ENCODE measurements around the gene SLC35F3. TPM values are rescaled to one million over a fixed set of nuclear protein-coding genes. Genes with fewer than 3 reads are reported as not detected.

The SLC35F3 gene
- total RNA-seq, 1 donor from 2014 or later: 0.52 TPM

GRCh38 chr1:233938476-233938875, 34.0 kb downstream of the SLC35F3 start:
- Histone ChIP-seq H3K4me1 (ENCODE audit: control insufficient read depth in 3 of 3, insufficient read depth in 3 of 3, low read length in 3 of 3) (no peaks in the 10 kb centered on the region), H3K4me3 (ENCODE audit: low read length in 3 of 3) (no peak overlapping the region), H3K27me3 (ENCODE audit: control insufficient read depth in 3 of 3, insufficient read depth in 3 of 3, low read length in 3 of 3) (no peaks in the 10 kb centered on the region), H3K27ac (ENCODE audit: low read depth, low read length) (no peak overlapping the region), H3K9ac (ENCODE audit: low read depth in 1 of 3, low read length in 3 of 3) (no peak overlapping the region), H3K9me3 (ENCODE audit: control insufficient read depth in 3 of 3, low read length in 3 of 3) (no peaks in the 10 kb centered on the region), H3K36me3 (ENCODE audit: control insufficient read depth in 3 of 3, insufficient read depth in 3 of 3, low read length in 3 of 3) (no peaks in the 10 kb centered on the region)

GRCh38 chr1:233939451-233939850, 35.0 kb downstream of the SLC35F3 start:
- H3K4me1 ChIP-seq (ENCODE audit: control insufficient read depth in 3 of 3, insufficient read depth in 3 of 3, low read length in 3 of 3): no peaks in the 10 kb centered on the region
- no peak overlapping the region for H3K27ac ChIP-seq (ENCODE audit: low read depth, low read length)
- no peaks in the 10 kb centered on the region for H3K27me3 ChIP-seq (ENCODE audit: control insufficient read depth in 3 of 3, insufficient read depth in 3 of 3, low read length in 3 of 3)
- no peak overlapping the region for H3K9ac ChIP-seq (ENCODE audit: low read depth in 1 of 3, low read length in 3 of 3)
- no peak overlapping the region for H3K4me3 ChIP-seq (ENCODE audit: low read length in 3 of 3)
- no peaks in the 10 kb centered on the region for H3K36me3 ChIP-seq (ENCODE audit: control insufficient read depth in 3 of 3, insufficient read depth in 3 of 3, low read length in 3 of 3)
- no peaks in the 10 kb centered on the region for H3K9me3 ChIP-seq (ENCODE audit: control insufficient read depth in 3 of 3, low read length in 3 of 3)

- Histone ChIP-seq H3K4me3 (ENCODE audit: low read length in 3 of 3) (no peak overlapping the region), H3K9ac (ENCODE audit: low read depth in 1 of 3, low read length in 3 of 3) (no peak overlapping the region), H3K36me3 (ENCODE audit: control insufficient read depth in 3 of 3, insufficient read depth in 3 of 3, low read length in 3 of 3) (no peaks in the 10 kb centered on the region), H3K4me1 (ENCODE audit: control insufficient read depth in 3 of 3, insufficient read depth in 3 of 3, low read length in 3 of 3) (no peaks in the 10 kb centered on the region), H3K27me3 (ENCODE audit: control insufficient read depth in 3 of 3, insufficient read depth in 3 of 3, low read length in 3 of 3) (no peaks in the 10 kb centered on the region), H3K9me3 (ENCODE audit: control insufficient read depth in 3 of 3, low read length in 3 of 3) (no peaks in the 10 kb centered on the region), H3K27ac (ENCODE audit: low read depth, low read length) (no peak overlapping the region)
These were observed 36.4 kb downstream of the SLC35F3 start for GRCh38 chr1:233940908-233941307.

- Histone ChIP-seq H3K4me3 (ENCODE audit: low read length in 3 of 3) (no peak overlapping the region), H3K9me3 (ENCODE audit: control insufficient read depth in 3 of 3, low read length in 3 of 3) (no peaks in the 10 kb centered on the region), H3K27me3 (ENCODE audit: control insufficient read depth in 3 of 3, insufficient read depth in 3 of 3, low read length in 3 of 3) (no peaks in the 10 kb centered on the region), H3K27ac (ENCODE audit: low read depth, low read length) (no peak overlapping the region), H3K4me1 (ENCODE audit: control insufficient read depth in 3 of 3, insufficient read depth in 3 of 3, low read length in 3 of 3) (no peaks in the 10 kb centered on the region), H3K36me3 (ENCODE audit: control insufficient read depth in 3 of 3, insufficient read depth in 3 of 3, low read length in 3 of 3) (no peaks in the 10 kb centered on the region), H3K9ac (ENCODE audit: low read depth in 1 of 3, low read length in 3 of 3) (no peak overlapping the region)
These were observed 40.1 kb downstream of the SLC35F3 start for GRCh38 chr1:233944601-233945000.

- no peak overlapping the region for H3K27ac ChIP-seq (ENCODE audit: low read depth, low read length)
- no peak overlapping the region for H3K9ac ChIP-seq (ENCODE audit: low read depth in 1 of 3, low read length in 3 of 3)
These were observed 41.1 kb downstream of the SLC35F3 start for GRCh38 chr1:233945573-233945972.

GRCh38 chr1:233945979-233946378, 41.5 kb downstream of the SLC35F3 start:
- Histone ChIP-seq H3K27ac (ENCODE audit: low read depth, low read length) (no peak overlapping the region), H3K4me1 (ENCODE audit: control insufficient read depth in 3 of 3, insufficient read depth in 3 of 3, low read length in 3 of 3) (no peaks in the 10 kb centered on the region), H3K27me3 (ENCODE audit: control insufficient read depth in 3 of 3, insufficient read depth in 3 of 3, low read length in 3 of 3) (no peaks in the 10 kb centered on the region), H3K4me3 (ENCODE audit: low read length in 3 of 3) (no peak overlapping the region), H3K36me3 (ENCODE audit: control insufficient read depth in 3 of 3, insufficient read depth in 3 of 3, low read length in 3 of 3) (no peaks in the 10 kb centered on the region), H3K9ac (ENCODE audit: low read depth in 1 of 3, low read length in 3 of 3) (no peak overlapping the region), H3K9me3 (ENCODE audit: control insufficient read depth in 3 of 3, low read length in 3 of 3) (peaks cover 0 to 1% (median 0%) of the 10 kb centered on the region in 3 donors)

More at GRCh38 chr1:233945573-233945972, 41.1 kb downstream of the SLC35F3 start:
- Histone ChIP-seq H3K36me3 (ENCODE audit: control insufficient read depth in 3 of 3, insufficient read depth in 3 of 3, low read length in 3 of 3) (no peaks in the 10 kb centered on the region), H3K9me3 (ENCODE audit: control insufficient read depth in 3 of 3, low read length in 3 of 3) (no peaks in the 10 kb centered on the region), H3K4me3 (ENCODE audit: low read length in 3 of 3) (no peak overlapping the region), H3K27me3 (ENCODE audit: control insufficient read depth in 3 of 3, insufficient read depth in 3 of 3, low read length in 3 of 3) (no peaks in the 10 kb centered on the region), H3K4me1 (ENCODE audit: control insufficient read depth in 3 of 3, insufficient read depth in 3 of 3, low read length in 3 of 3) (no peaks in the 10 kb centered on the region)

- Histone ChIP-seq H3K9ac (ENCODE audit: low read depth in 1 of 3, low read length in 3 of 3) (no peak overlapping the region), H3K9me3 (ENCODE audit: control insufficient read depth in 3 of 3, low read length in 3 of 3) (peaks cover 0 to 4% (median 2%) of the 10 kb centered on the region in 3 donors), H3K4me3 (ENCODE audit: low read length in 3 of 3) (no peak overlapping the region), H3K27me3 (ENCODE audit: control insufficient read depth in 3 of 3, insufficient read depth in 3 of 3, low read length in 3 of 3) (no peaks in the 10 kb centered on the region), H3K27ac (ENCODE audit: low read depth, low read length) (no peak overlapping the region), H3K36me3 (ENCODE audit: control insufficient read depth in 3 of 3, insufficient read depth in 3 of 3, low read length in 3 of 3) (no peaks in the 10 kb centered on the region), H3K4me1 (ENCODE audit: control insufficient read depth in 3 of 3, insufficient read depth in 3 of 3, low read length in 3 of 3) (no peaks in the 10 kb centered on the region)
These were observed 42.2 kb downstream of the SLC35F3 start for GRCh38 chr1:233946724-233947123.

- Histone ChIP-seq H3K4me3 (ENCODE audit: low read length in 3 of 3) (no peak overlapping the region), H3K36me3 (ENCODE audit: control insufficient read depth in 3 of 3, insufficient read depth in 3 of 3, low read length in 3 of 3) (no peaks in the 10 kb centered on the region), H3K27me3 (ENCODE audit: control insufficient read depth in 3 of 3, insufficient read depth in 3 of 3, low read length in 3 of 3) (no peaks in the 10 kb centered on the region), H3K27ac (ENCODE audit: low read depth, low read length) (no peak overlapping the region), H3K4me1 (ENCODE audit: control insufficient read depth in 3 of 3, insufficient read depth in 3 of 3, low read length in 3 of 3) (no peaks in the 10 kb centered on the region), H3K9ac (ENCODE audit: low read depth in 1 of 3, low read length in 3 of 3) (no peak overlapping the region), H3K9me3 (ENCODE audit: control insufficient read depth in 3 of 3, low read length in 3 of 3) (peaks cover 0 to 10% (median 4%) of the 10 kb centered on the region in 3 donors)
These were observed 47.3 kb downstream of the SLC35F3 start for GRCh38 chr1:233951804-233952203.

- H3K4me3 ChIP-seq (ENCODE audit: low read length in 3 of 3): no peak overlapping the region
- no peaks in the 10 kb centered on the region for H3K4me1 ChIP-seq (ENCODE audit: control insufficient read depth in 3 of 3, insufficient read depth in 3 of 3, low read length in 3 of 3)
- H3K27ac ChIP-seq (ENCODE audit: low read depth, low read length): no peak overlapping the region
- no peaks in the 10 kb centered on the region for H3K36me3 ChIP-seq (ENCODE audit: control insufficient read depth in 3 of 3, insufficient read depth in 3 of 3, low read length in 3 of 3)
- peaks cover 0 to 4% (median 0%) of the 10 kb centered on the region in 3 donors for H3K9me3 ChIP-seq (ENCODE audit: control insufficient read depth in 3 of 3, low read length in 3 of 3)
- H3K9ac ChIP-seq (ENCODE audit: low read depth in 1 of 3, low read length in 3 of 3): no peak overlapping the region
- H3K27me3 ChIP-seq (ENCODE audit: control insufficient read depth in 3 of 3, insufficient read depth in 3 of 3, low read length in 3 of 3): no peaks in the 10 kb centered on the region
These were observed 53.2 kb downstream of the SLC35F3 start for GRCh38 chr1:233957691-233958090.

GRCh38 chr1:233959102-233959501, 54.6 kb downstream of the SLC35F3 start:
- H3K27me3 ChIP-seq (ENCODE audit: control insufficient read depth in 3 of 3, insufficient read depth in 3 of 3, low read length in 3 of 3): no peaks in the 10 kb centered on the region
- no peak overlapping the region for H3K4me3 ChIP-seq (ENCODE audit: low read length in 3 of 3)
- no peak overlapping the region for H3K9ac ChIP-seq (ENCODE audit: low read depth in 1 of 3, low read length in 3 of 3)
- H3K36me3 ChIP-seq (ENCODE audit: control insufficient read depth in 3 of 3, insufficient read depth in 3 of 3, low read length in 3 of 3): no peaks in the 10 kb centered on the region
- H3K9me3 ChIP-seq (ENCODE audit: control insufficient read depth in 3 of 3, low read length in 3 of 3): peaks cover 0 to 4% (median 0%) of the 10 kb centered on the region in 3 donors
- H3K4me1 ChIP-seq (ENCODE audit: control insufficient read depth in 3 of 3, insufficient read depth in 3 of 3, low read length in 3 of 3): no peaks in the 10 kb centered on the region
- H3K27ac ChIP-seq (ENCODE audit: low read depth, low read length): no peak overlapping the region

- H3K36me3 ChIP-seq (ENCODE audit: control insufficient read depth in 3 of 3, insufficient read depth in 3 of 3, low read length in 3 of 3): no peaks in the 10 kb centered on the region
- no peak overlapping the region for H3K27ac ChIP-seq (ENCODE audit: low read depth, low read length)
- H3K9me3 ChIP-seq (ENCODE audit: control insufficient read depth in 3 of 3, low read length in 3 of 3): peaks cover 0 to 4% (median 0%) of the 10 kb centered on the region in 3 donors
- H3K4me1 ChIP-seq (ENCODE audit: control insufficient read depth in 3 of 3, insufficient read depth in 3 of 3, low read length in 3 of 3): no peaks in the 10 kb centered on the region
- H3K27me3 ChIP-seq (ENCODE audit: control insufficient read depth in 3 of 3, insufficient read depth in 3 of 3, low read length in 3 of 3): no peaks in the 10 kb centered on the region
- H3K4me3 ChIP-seq (ENCODE audit: low read length in 3 of 3): no peak overlapping the region
- no peak overlapping the region for H3K9ac ChIP-seq (ENCODE audit: low read depth in 1 of 3, low read length in 3 of 3)
These were observed 55.5 kb downstream of the SLC35F3 start for GRCh38 chr1:233959971-233960370.
